Measurements from ENCODE around the gene CBARP.

CBARP gene

DNA sequence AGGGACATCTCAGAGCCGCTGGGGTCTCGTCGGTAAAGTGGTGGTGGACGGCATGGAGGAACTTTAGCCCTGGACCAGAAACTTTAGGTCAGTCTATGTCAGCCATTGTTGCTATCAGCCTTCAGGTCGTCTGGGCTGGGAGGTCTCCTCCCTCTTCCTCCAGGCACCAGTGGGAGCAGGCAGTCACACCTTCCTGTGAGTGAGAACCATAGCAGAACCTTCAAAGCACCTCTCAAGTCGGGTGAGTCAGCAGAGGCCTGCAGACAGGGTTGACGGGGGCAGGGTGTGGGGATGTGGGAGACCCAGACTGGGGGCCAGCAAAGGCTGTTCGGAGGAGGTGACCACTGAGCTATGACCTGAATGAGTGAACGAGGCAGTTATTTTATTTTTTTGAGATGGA lies 48.4 kb downstream of the CBARP start:
- TF ChIP-seq, protein P1, sequence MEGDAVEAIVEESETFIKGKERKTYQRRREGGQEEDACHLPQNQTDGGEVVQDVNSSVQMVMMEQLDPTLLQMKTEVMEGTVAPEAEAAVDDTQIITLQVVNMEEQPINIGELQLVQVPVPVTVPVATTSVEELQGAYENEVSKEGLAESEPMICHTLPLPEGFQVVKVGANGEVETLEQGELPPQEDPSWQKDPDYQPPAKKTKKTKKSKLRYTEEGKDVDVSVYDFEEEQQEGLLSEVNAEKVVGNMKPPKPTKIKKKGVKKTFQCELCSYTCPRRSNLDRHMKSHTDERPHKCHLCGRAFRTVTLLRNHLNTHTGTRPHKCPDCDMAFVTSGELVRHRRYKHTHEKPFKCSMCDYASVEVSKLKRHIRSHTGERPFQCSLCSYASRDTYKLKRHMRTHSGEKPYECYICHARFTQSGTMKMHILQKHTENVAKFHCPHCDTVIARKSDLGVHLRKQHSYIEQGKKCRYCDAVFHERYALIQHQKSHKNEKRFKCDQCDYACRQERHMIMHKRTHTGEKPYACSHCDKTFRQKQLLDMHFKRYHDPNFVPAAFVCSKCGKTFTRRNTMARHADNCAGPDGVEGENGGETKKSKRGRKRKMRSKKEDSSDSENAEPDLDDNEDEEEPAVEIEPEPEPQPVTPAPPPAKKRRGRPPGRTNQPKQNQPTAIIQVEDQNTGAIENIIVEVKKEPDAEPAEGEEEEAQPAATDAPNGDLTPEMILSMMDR (IDR thresholded peaks at IDR 0.05; ENCODE audit: low read depth, low read length): no peak
- TF ChIP-seq POLR2A (IDR thresholded peaks at IDR 0.05; ENCODE audit: extremely low read depth, insufficient read length) (no peak), MAX (IDR thresholded peaks at IDR 0.05; ENCODE audit: low read depth, low read length) (no peak), MYC (IDR thresholded peaks at IDR 0.05; ENCODE audit: low read depth, low read length) (no peak)
- DNase-seq (ENCODE audit: low read depth): peak; percentile 41
- no peak overlapping the region for H3K4me3 ChIP-seq (ENCODE audit: low read depth, low read length)

- TF ChIP-seq MAX (IDR thresholded peaks at IDR 0.05; ENCODE audit: low read depth, low read length) (no peak), POLR2A (IDR thresholded peaks at IDR 0.05; ENCODE audit: extremely low read depth, insufficient read length) (no peak), MYC (IDR thresholded peaks at IDR 0.05; ENCODE audit: low read depth, low read length) (no peak)
- TF ChIP-seq, protein P1 (IDR thresholded peaks at IDR 0.05; ENCODE audit: low read depth, low read length): no peak
- no peak overlapping the region for H3K4me3 ChIP-seq (ENCODE audit: low read depth, low read length)
- no peak for DNase-seq (ENCODE audit: low read depth)
These were observed 54.1 kb downstream of the CBARP start for GRCh38 chr19:1183543-1184172.

DNA sequence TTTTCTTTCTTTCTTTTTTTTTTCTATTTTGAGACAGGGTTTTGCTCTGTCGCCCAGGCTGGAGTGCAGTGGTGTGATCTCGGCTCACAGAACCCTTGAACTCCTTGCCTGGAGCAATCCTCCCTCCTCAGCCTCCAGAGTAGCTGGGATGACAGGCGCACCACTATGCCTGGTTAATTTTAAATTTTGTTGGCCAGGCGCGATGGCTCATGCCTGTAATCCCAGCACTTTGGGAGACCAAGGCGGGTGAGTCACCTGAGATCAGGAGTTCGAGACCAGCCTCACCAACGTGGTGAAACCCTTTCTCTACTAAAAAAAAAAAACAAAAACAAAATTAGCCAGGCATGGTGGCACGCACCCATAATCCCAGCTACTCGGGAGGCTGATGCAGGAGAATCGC lies 55.1 kb downstream of the CBARP start:
- DNase-seq (ENCODE audit: low read depth): no peak
- TF ChIP-seq POLR2A (IDR thresholded peaks at IDR 0.05; ENCODE audit: extremely low read depth, insufficient read length): no peak
- no peak for TF ChIP-seq MAX (IDR thresholded peaks at IDR 0.05; ENCODE audit: low read depth, low read length)
- no peak for TF ChIP-seq MYC (IDR thresholded peaks at IDR 0.05; ENCODE audit: low read depth, low read length)
- TF ChIP-seq, protein P1 (IDR thresholded peaks at IDR 0.05; ENCODE audit: low read depth, low read length): no peak
- no peak overlapping the region for H3K4me3 ChIP-seq (ENCODE audit: low read depth, low read length)

- TF ChIP-seq MYC (IDR thresholded peaks at IDR 0.05; ENCODE audit: low read depth, low read length) (no peak), MAX (IDR thresholded peaks at IDR 0.05; ENCODE audit: low read depth, low read length) (no peak), POLR2A (IDR thresholded peaks at IDR 0.05; ENCODE audit: extremely low read depth, insufficient read length) (no peak)
- TF ChIP-seq, protein P1 (IDR thresholded peaks at IDR 0.05; ENCODE audit: low read depth, low read length): no peak
- no peak for DNase-seq (ENCODE audit: low read depth)
- no peak overlapping the region for H3K4me3 ChIP-seq (ENCODE audit: low read depth, low read length)
These were observed 55.7 kb downstream of the CBARP start for GRCh38 chr19:1182068-1182467.

- TF ChIP-seq, protein P1 (IDR thresholded peaks at IDR 0.05; ENCODE audit: low read depth, low read length): no peak
- TF ChIP-seq MAX (IDR thresholded peaks at IDR 0.05; ENCODE audit: low read depth, low read length) (no peak), MYC (IDR thresholded peaks at IDR 0.05; ENCODE audit: low read depth, low read length) (no peak), POLR2A (IDR thresholded peaks at IDR 0.05; ENCODE audit: extremely low read depth, insufficient read length) (no peak)
- no peak overlapping the region for H3K4me3 ChIP-seq (ENCODE audit: low read depth, low read length)
- no peak for DNase-seq (ENCODE audit: low read depth)
These were observed 56.2 kb downstream of the CBARP start for GRCh38 chr19:1181606-1182005.
